ENCODE data around the gene FMR1.

FMR1 gene

GRCh38 chrX:147962476-147962875 is 50.8 kb downstream of the FMR1 start:
- no peak for ATAC-seq
- TF ChIP-seq TOX (CRISPR knock-in tag; IDR thresholded peaks at IDR 0.05; ENCODE audit: borderline replicate concordance) (no peak), RARB (CRISPR knock-in tag; IDR thresholded peaks at IDR 0.05) (no peak), ZNF565 (CRISPR knock-in tag; conservative IDR thresholded peaks at IDR 0.05; ENCODE audit: low read depth) (no peak), BACH2 (CRISPR knock-in tag; IDR thresholded peaks at IDR 0.05; ENCODE audit: borderline replicate concordance) (no peak), ZFP3 (CRISPR knock-in tag; IDR thresholded peaks at IDR 0.05) (no peak), ZC3H10 (CRISPR knock-in tag; IDR thresholded peaks at IDR 0.05) (no peak), CSDC2 (CRISPR knock-in tag; IDR thresholded peaks at IDR 0.05) (no peak), OSR1 (CRISPR knock-in tag; IDR thresholded peaks at IDR 0.05) (no peak), SNAI2 (CRISPR knock-in tag; IDR thresholded peaks at IDR 0.05) (no peak), PPARA (CRISPR knock-in tag; IDR thresholded peaks at IDR 0.05; ENCODE audit: borderline replicate concordance) (no peak), ESRRG (CRISPR knock-in tag; IDR thresholded peaks at IDR 0.05) (no peak), CREB5 (CRISPR knock-in tag; IDR thresholded peaks at IDR 0.05; ENCODE audit: low read depth) (no peak)

GRCh38 chrX:147978931-147979330 is 67.2 kb downstream of the FMR1 start:
- TF ChIP-seq CSDC2 (CRISPR knock-in tag; IDR thresholded peaks at IDR 0.05) (no peak), ESRRG (CRISPR knock-in tag; IDR thresholded peaks at IDR 0.05) (no peak), ISL1 (CRISPR knock-in tag; IDR thresholded peaks at IDR 0.05) (no peak), CSRNP3 (CRISPR knock-in tag; IDR thresholded peaks at IDR 0.05) (no peak), ZFP3 (CRISPR knock-in tag; IDR thresholded peaks at IDR 0.05) (no peak), ZFP30 (CRISPR knock-in tag; IDR thresholded peaks at IDR 0.05) (no peak), OSR1 (CRISPR knock-in tag; IDR thresholded peaks at IDR 0.05) (no peak)
- ATAC-seq: no peak

GRCh38 chrX:147981038-147981752 is 69.5 kb downstream of the FMR1 start, which contains the start of gene FMR1NB:
TSS of gene FMR1NB (plus strand) at chrX:147981337. CDS start at chrX:147981403, 66 bp downstream.
- no peak for ATAC-seq
- TF ChIP-seq CREB5 (CRISPR knock-in tag; IDR thresholded peaks at IDR 0.05; ENCODE audit: low read depth): no peak
- TF ChIP-seq RARB (CRISPR knock-in tag; IDR thresholded peaks at IDR 0.05): no peak
- TF ChIP-seq ZNF565 (CRISPR knock-in tag; conservative IDR thresholded peaks at IDR 0.05; ENCODE audit: low read depth): no peak
- no peak for TF ChIP-seq CSRNP3 (CRISPR knock-in tag; IDR thresholded peaks at IDR 0.05)
- TF ChIP-seq TSHZ2 (CRISPR knock-in tag; IDR thresholded peaks at IDR 0.05): no peak
- no peak for TF ChIP-seq ARNTL (CRISPR knock-in tag; IDR thresholded peaks at IDR 0.05; ENCODE audit: borderline replicate concordance, low read depth)
- no peak for TF ChIP-seq ZNF70 (CRISPR knock-in tag; IDR thresholded peaks at IDR 0.05)
- TF ChIP-seq POU6F1 (CRISPR knock-in tag; IDR thresholded peaks at IDR 0.05; ENCODE audit: borderline replicate concordance, low read depth): no peak
- TF ChIP-seq PATZ1 (CRISPR knock-in tag; IDR thresholded peaks at IDR 0.05; ENCODE audit: borderline replicate concordance): no peak
- TF ChIP-seq CSDC2 (CRISPR knock-in tag; IDR thresholded peaks at IDR 0.05): no peak
- no peak for TF ChIP-seq ISL1 (CRISPR knock-in tag; IDR thresholded peaks at IDR 0.05)
- TF ChIP-seq ZNF8 (CRISPR knock-in tag; IDR thresholded peaks at IDR 0.05): no peak
- no peak for TF ChIP-seq OSR1 (CRISPR knock-in tag; IDR thresholded peaks at IDR 0.05)
- TF ChIP-seq ZC3H10 (CRISPR knock-in tag; IDR thresholded peaks at IDR 0.05): no peak
- no peak for TF ChIP-seq TCF4 (CRISPR knock-in tag; IDR thresholded peaks at IDR 0.05; ENCODE audit: borderline replicate concordance)
- no peak for TF ChIP-seq ESRRG (CRISPR knock-in tag; IDR thresholded peaks at IDR 0.05)
- TF ChIP-seq SNAI2 (CRISPR knock-in tag; IDR thresholded peaks at IDR 0.05): no peak
- TF ChIP-seq ZFP3 (CRISPR knock-in tag; IDR thresholded peaks at IDR 0.05): no peak

Data from SK-N-SH treated with all-trans-retinoic acid at 6 μM for 48 hours (cell line).